ENCODE measurements around the gene PTTG1IP. TPM values are rescaled to one million over a fixed set of nuclear protein-coding genes. Genes with fewer than 3 reads are reported as not detected.

Gene PTTG1IP
- total and polyA plus RNA-seq, 2 of the 13 experiments (the other 11 are each of a cell fraction or from before 2014, with no cell fraction given): 161 to 700 TPM

GRCh38 chr21:44911384-44912157 lies 38.1 kb upstream of the PTTG1IP start (continued):
- TF ChIP-seq LRRFIP1 (CRISPR knock-in tag; conservative IDR thresholded peaks at IDR 0.05) (no peak), RBAK (CRISPR knock-in tag; IDR thresholded peaks at IDR 0.05) (no peak), PATZ1 (CRISPR knock-in tag; IDR thresholded peaks at IDR 0.05) (peak; percentile 71), ZNF644 (CRISPR knock-in tag; IDR thresholded peaks at IDR 0.05; ENCODE audit: low read depth) (no peak), ZNF652 (CRISPR knock-in tag; IDR thresholded peaks at IDR 0.05; ENCODE audit: borderline replicate concordance, low read depth) (no peak), HNRNPL (IDR thresholded peaks at IDR 0.05; ENCODE audit: low read depth, low read length) (peak; percentile 99), KAT7 (CRISPR knock-in tag; IDR thresholded peaks at IDR 0.05; ENCODE audit: borderline replicate concordance) (0 out of 2 replicates have a peak, but pooled peaks have one; percentile 49), ZHX2 (IDR thresholded peaks at IDR 0.05; ENCODE audit: low read depth) (no peak), ZHX2 (CRISPR knock-in tag; IDR thresholded peaks at IDR 0.05; ENCODE audit: borderline replicate concordance) (no peak), ZNF572 (CRISPR knock-in tag; IDR thresholded peaks at IDR 0.05) (0 out of 2 replicates have a peak, but pooled peaks have one; percentile 60), ZNF782 (CRISPR knock-in tag; IDR thresholded peaks at IDR 0.05; ENCODE audit: borderline replicate concordance) (peak; percentile 80; the same call in 1 of the 2 replicates), HOXA3 (CRISPR knock-in tag; IDR thresholded peaks at IDR 0.05) (peak; percentile 29; the same call in 1 of the 2 replicates), MYPOP (CRISPR knock-in tag; IDR thresholded peaks at IDR 0.05) (no peak), SPEN (CRISPR knock-in tag; IDR thresholded peaks at IDR 0.05; ENCODE audit: low read depth) (peak; percentile 45; the same call in 1 of the 2 replicates), ZNF737 (CRISPR knock-in tag; IDR thresholded peaks at IDR 0.05; ENCODE audit: borderline replicate concordance) (no peak), SIN3A (IDR thresholded peaks at IDR 0.05; ENCODE audit: borderline replicate concordance, low read depth, low read length) (no peak)

All from HepG2 (cell line).